SIG-M5 treated with dmso at 0.1 percent for 504 hours (cell line): ENCODE data around the gene EXOC3L4.
A peak's percentile ranks its signal among the peaks of the same experiment; 100 is the strongest.
"Not testable (repeated sequence)": the region's sequence is repeated elsewhere in the genome, so short reads cannot be mapped to it uniquely, and the experiment has no call there.

Experiments
- DNase-seq: peaks from one replicate; lab custom pipeline; 2025; ENCODE audit not compliant: unreplicated experiment; lab: John Stamatoyannopoulos, UW

The EXOC3L4 gene

GRCh38 chr14:103094406-103095209 lies at the start of gene EXOC3L4:
Gene EXOC3L4, plus strand, starts transcription at chr14:103094725. Its CDS starts 5,495 bp downstream, at chr14:103100220.
- DNase-seq = no peak

DNA sequence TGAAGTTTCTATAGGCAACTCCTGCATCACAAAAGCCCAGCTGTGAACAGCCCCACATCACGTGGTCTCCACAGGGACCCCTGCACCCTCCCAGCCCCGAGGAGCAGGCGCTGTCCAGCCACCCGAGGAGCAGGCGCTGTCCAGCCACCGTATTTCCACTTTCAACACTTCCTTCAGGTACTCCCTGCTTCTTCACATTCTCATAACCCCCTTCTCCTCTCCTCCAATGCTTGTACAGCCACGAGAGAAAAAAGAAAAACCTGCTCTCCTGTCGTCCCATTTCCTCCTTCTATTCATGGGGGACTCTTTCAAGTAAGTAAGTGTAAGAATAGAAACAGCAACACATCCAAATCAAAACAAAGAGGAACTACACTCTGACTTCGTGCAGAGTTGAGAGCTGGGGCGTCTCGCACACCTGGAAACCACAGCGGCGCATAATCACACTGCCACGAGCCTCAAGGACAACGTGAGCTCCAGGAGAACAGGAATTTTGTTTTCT lies 49.1 kb upstream of the EXOC3L4 start:
- DNase-seq = no peak

DNA sequence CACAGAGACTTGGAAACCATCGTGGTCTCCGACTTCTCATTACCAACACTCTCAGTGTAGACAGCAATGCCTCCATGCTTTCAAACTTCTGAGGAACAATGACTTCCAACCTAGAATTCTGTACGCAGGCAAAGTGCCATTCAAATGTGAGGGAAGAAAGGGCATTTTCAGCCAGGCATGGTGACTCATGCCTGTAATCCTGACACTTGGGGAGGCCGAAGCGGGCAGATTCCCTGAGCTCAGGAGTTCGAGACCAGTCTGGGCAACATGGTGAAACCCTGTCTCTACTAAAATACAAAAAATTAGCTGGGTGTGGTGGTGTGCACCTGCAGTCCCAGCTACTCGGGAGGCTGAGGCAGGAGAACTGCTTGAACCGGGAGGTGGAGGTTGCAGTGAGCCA lies 47.1 kb upstream of the EXOC3L4 start:
- DNase-seq = not testable (repeated sequence)

DNA sequence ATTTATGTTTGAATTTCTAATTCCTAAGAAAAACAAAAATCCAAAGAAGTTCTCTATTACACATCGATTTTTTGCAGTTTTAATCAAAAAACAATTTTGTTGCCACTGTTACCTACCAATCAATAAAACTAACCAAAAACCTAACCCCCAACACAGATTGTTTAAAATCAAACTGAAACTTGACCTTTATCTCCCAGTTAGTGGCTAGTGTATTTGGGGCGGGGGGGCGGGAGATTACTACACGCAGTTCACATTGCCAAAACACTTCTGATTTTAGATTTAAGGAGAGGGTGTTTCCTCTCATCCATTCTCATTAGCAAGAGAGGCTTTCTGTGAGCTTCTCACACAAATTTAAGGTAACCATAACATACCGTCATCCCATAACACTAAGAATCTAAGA lies 43.6 kb upstream of the EXOC3L4 start:
- DNase-seq = no peak

DNA sequence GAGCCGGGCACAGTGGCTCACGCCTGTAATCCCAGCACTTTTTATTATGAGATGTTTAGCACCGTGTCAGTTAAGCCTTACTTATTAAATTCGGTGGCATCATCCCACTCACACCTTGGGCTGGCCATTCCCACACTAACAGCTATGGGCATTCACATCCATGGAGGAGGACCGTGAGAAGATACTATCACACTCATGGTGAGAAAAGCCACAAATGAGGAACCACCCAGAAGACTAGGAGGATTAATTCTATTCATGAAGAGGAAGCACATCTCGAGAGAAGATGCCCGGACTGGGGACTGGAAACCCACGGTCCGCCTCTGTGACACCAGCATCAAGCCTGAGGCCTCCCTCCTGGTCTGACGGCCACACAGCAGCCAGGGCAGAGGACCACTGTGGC lies 42.1 kb upstream of the EXOC3L4 start:
- DNase-seq = peak; percentile 69

GRCh38 chr14:103055695-103056094 lies 38.8 kb upstream of the EXOC3L4 start:
- DNase-seq = no peak

DNA sequence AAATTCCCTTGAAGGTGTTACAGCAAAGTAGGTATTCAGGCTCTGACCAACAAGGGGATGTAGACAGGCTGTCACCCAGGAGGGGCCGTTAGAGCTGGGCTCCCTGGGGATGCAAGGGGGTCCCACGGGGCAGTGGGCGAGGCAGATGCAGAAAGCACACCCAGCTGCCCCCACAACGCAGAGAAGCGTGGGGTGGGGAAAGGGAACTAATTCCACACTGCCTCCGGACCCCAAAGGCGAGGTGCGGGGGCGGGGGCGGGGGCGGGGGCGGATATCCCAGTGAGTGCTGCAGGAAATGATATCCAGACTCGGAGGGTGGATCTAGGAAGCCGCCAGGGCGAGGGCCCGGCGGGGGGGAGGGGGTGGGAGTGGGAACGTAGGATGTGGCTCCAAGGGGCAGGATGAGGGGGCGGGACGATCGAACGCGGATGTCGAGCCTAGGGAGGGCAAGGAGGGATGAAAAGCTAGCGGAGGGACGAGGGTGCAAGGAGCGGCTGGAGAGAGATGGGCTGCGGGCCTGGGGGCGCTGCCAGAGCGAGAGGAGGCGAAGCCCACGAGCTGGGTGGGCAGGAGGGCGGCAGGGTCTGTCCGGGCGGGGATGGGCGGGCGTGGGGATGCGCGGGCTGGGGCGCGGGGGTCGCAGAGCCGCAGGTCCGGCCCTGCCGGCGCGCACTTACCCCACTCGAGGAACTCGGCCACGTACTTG lies 38.0 kb upstream of the EXOC3L4 start:
- no peak for DNase-seq

DNA sequence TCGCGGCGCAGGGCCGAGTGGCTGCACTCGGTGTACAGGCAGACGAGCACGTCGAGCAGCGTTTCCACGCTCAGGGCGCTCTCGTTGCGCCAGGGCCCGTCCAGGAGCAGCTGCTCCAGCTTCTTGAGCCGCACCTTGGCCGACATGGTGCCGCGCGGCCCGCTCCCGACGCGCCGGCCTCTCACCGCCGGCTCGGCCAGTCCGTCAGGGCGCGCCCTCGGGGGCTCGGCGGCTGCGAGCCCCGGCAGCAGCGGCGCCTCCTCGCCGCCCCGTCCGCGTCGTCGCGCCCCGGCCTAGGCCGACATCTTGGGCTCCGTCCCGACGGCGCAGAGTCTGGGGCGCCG lies 37.5 kb upstream of the EXOC3L4 start:
- no peak for DNase-seq

- DNase-seq = peak; percentile 75
Measured at GRCh38 chr14:103057372-103058163, 37.0 kb upstream of the EXOC3L4 start, which contains the start of gene CDC42BPB. Gene CDC42BPB, minus strand, starts transcription at chr14:103057549. Its CDS starts 376 bp downstream, at chr14:103057173.

DNA sequence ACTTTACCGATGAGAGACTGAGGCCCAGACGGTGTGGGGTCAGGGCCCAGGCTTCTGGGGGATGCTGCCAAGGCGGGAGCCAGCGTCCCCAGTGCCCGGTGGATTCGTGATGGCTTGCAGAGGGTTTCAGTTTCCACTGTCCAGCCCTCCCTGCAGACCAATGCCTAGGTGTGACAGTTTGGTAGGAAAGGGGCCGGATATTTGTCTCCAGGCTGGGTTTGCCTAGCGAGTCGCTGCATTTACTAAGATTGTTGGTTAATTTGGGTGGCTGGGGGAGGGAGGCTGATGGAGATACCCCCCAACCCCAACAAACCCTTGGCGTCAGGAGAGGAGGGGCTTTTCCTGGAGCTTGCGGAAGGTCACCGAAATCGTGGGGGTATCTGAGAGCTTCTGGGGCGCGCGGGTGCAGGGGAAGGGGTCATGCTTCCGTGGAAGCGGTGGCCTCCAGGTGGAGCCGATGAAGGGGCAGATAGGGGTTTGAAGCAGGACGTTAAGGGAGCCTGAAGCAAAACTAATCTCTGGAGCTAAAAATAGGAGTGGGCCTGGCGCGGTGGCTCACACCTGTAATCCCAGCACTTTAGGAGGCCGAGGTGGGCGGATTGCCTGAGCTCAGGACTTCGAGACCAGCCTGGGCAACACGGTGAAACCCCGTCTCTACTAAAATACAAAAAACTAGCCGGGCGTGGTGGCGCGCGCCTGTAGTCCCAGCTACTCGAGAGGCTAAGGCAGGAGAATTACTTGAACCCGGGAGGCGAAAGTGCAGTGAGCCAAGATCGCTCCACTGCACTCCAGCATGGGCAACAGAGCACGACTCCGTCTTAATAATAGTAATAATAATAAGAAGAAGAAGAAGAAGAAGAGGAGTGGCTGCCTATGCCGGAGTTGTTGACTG lies 36.1 kb upstream of the EXOC3L4 start:
- no peak for DNase-seq

GRCh38 chr14:103059556-103059955 lies 35.0 kb upstream of the EXOC3L4 start:
- DNase-seq = no peak

- DNase-seq = no peak
Measured at GRCh38 chr14:103061482-103061976, 33.0 kb upstream of the EXOC3L4 start.

DNA sequence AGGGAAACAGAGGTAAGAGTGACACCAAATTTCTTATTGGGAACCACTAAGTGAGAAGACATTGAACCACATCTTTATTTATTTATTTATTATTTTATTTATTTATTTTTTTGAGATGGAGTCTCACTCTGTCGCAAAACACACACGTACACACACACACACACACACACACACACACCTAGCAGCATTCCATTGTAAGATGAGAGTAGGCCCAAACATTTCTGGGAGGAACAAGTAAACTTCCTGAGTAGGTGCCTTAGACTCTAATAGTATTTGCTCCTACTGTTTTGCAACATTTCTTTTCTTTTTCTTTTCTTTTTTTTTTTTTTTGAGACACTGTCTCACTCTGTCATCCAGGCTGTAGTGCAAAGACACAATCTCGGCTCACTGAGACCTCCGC lies 30.1 kb upstream of the EXOC3L4 start:
- DNase-seq = no peak

- no peak for DNase-seq
Measured at GRCh38 chr14:103064978-103065377, 29.5 kb upstream of the EXOC3L4 start.

GRCh38 chr14:103065861-103066260 lies 28.7 kb upstream of the EXOC3L4 start:
- DNase-seq = no peak

DNA sequence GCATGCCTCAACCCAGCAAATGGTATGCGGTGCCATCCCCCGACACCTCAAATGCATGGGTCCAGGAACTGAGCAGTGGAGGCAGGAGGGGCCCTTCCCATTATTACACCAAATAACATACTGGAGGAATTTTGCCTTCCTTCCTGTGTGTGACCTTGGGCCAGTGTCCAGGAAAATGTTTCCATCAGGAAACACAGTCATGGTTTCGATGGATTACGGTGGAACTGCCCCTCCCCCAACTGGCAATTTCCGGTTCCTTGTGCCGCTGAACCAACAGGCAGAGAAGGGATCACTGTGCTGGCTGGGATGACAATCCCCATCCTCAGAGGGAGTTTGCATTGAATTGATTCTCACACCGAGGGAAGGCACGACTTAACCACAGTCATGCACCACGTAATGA lies 28.1 kb upstream of the EXOC3L4 start:
- DNase-seq = no peak

DNA sequence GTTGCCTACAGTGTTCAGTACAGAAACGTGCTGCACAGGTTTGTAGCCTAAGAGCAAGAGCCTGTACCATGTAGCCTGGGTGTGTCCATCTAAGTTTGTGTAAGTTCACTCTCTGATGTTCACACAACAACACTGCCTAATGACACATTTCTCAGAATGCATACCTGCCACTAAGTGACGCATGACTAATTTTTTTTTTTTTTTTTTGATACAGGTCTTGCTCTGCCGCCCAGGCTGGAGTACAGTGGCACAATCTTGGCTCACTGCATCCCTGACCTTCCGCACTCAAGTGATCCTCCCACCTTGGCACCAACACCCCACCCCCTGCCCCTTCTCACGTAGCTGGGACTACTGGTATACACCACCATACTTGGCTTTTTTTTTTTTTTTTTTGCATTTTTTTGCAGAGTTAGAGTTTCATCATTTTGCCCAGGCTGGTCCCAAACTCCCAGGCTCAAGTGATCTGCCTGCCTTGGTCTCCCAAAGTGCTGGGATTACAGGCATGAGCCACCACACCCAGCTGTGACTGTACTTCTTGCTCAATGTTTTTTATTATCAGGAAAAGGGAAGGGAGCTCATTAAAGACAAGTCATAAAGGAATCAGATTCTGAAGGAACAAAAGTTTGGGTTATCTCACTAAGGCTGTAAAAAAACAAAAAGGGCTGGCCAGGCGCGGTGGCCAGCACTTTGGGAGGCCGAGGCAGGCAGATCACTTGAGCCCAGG lies 27.1 kb upstream of the EXOC3L4 start:
- peak; percentile 56 for DNase-seq

DNA sequence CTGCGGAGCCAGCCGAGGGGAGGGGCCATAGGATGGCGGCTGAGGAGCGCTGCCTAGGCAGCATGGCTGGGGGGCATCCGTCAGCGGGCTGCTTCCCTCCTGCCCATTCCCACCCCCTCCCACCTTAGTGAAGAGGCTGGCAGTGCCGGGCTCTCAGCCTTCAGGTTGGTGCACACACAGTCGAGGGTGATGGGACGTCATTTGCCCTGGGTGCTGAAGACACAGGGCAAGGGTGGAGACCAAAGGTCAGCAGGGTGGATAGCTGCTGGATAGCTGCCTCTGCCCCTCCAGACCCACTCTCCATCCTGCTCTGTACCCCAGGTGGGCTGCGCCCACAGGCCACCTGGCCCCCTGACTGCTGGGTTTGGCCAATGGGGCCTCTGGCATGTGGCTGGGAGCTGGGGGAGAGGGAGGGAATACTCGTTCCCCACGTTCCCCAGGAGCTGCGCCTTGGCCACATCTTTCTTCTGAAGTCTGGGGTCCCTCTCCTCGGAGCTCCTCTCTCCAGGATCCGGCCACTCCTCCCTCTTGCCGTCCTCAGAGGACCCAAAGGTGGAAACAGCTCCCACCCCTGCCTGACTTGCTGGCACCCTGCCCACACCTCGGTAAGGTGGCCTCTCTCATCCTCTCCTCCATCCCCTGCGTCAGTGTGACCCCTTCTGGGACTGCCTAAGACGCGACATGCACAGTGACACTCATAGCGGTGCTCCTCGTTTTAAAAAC lies 26.0 kb upstream of the EXOC3L4 start:
- no peak for DNase-seq
